T-cell (primary cell): ENCODE measurements around the gene MYO16. TPM values are rescaled to one million over a fixed set of nuclear protein-coding genes. Genes with fewer than 3 reads are reported as not detected.

ENCODE experiments used
- ATAC-seq, 4 experiments: fragments of 200-7000 bp in 3 of 4; fragments of 150-1000 bp in 1 of 4; cut with Tn5 transposase; replicated peaks in 1 of 4; 1 replicate in 3 of 4; 2 replicates in 1 of 4; pipeline ENCODE4 v1.10.0; 2021; ENCODE audit warnings: moderate library complexity in 3 of 4, mild to moderate bottlenecking in 2 of 4, moderate number of reproducible peaks in 1 of 4
- CTCF ChIA-PET, 2 donors: fragments of 300-600 bp; sonication (Branson Sonifier 250); formaldehyde crosslinking; loops; one replicate each; lab custom pipeline; 2022; ENCODE audit warnings: antibody characterized with exemption in 2 of 2; lab: Charles Lee
- POLR2A ChIA-PET, 2 donors: fragments of 300-600 bp; sonication (Branson Sonifier 250); formaldehyde crosslinking; loops; one replicate each; lab custom pipeline; 2022; ENCODE audit warnings: antibody characterized with exemption in 2 of 2; lab: Charles Lee
- DNase-seq, 35 experiments: peaks; one replicate each; pipeline versions ENCODE4 v3.0.0 to v3.0.0-alpha.2; 2013 to 2023
- H3K27ac ChIP-seq: one replicate; pipeline ENCODE4 v1.5.1; 2013; ENCODE audit warnings: low read length
- H3K27me3 ChIP-seq, 2 experiments: replicated peaks in 1 of 2; 1 replicate in 1 of 2; 2 replicates in 1 of 2; pipeline versions ENCODE4 v1.6.1 to v1.7.0; 2013; ENCODE audit warnings: low read length in 1 of 2, mixed read lengths in 1 of 2; ENCODE audit not compliant: control insufficient read depth in 2 of 2, insufficient read depth in 2 of 2; ENCODE audit errors: extremely low read depth in 1 of 2
- H3K36me3 ChIP-seq, 2 donors: 1 replicate in 1 of 2; 2 replicates in 1 of 2; pipeline versions ENCODE4 v1.6.1 to v1.7.0; 2013; ENCODE audit warnings: low read length in 1 of 2; ENCODE audit not compliant: control insufficient read depth in 2 of 2, insufficient read depth in 1 of 2; ENCODE audit errors: extremely low read depth in 1 of 2
- H3K4me1 ChIP-seq, 2 experiments: 1 replicate in 1 of 2; 2 replicates in 1 of 2; pipeline versions ENCODE4 v1.6.1 to v1.7.0; 2013; ENCODE audit warnings: low read length in 2 of 2, mixed read lengths in 1 of 2; ENCODE audit not compliant: insufficient read depth in 2 of 2, control insufficient read depth in 1 of 2; ENCODE audit errors: extremely low read depth in 1 of 2
- H3K4me3 ChIP-seq, 2 donors: 1 replicate in 1 of 2; 2 replicates in 1 of 2; pipeline versions ENCODE4 v1.5.1 to v1.7.0; 2013; ENCODE audit warnings: mild to moderate bottlenecking in 2 of 2, low read length in 1 of 2, moderate library complexity in 1 of 2; ENCODE audit not compliant: control insufficient read depth in 1 of 2; ENCODE audit errors: extremely low read depth in 1 of 2
- H3K9me3 ChIP-seq: 2 replicates; pipeline ENCODE4 v1.7.0; 2013
- H3K27ac Mint-ChIP-seq, 2 donors: one replicate each; pipeline ENCODE4 v1.8.0; 2020 to 2021; ENCODE audit warnings: mild to moderate bottlenecking in 2 of 2, mixed read lengths in 2 of 2
- H3K27me3 Mint-ChIP-seq, 2 donors: one replicate each; pipeline ENCODE4 v1.8.0; 2021 to 2022; ENCODE audit warnings: mixed read lengths in 2 of 2
- H3K36me3 Mint-ChIP-seq: one replicate; pipeline ENCODE4 v1.8.0; 2021; ENCODE audit warnings: mixed read lengths
- H3K4me1 Mint-ChIP-seq, 3 donors: one replicate each; pipeline ENCODE4 v1.8.0; 2020 to 2022; ENCODE audit warnings: mixed read lengths in 3 of 3, mild to moderate bottlenecking in 1 of 3
- H3K4me3 Mint-ChIP-seq, 3 donors: one replicate each; pipeline ENCODE4 v1.8.0; 2020 to 2022; ENCODE audit warnings: mild to moderate bottlenecking in 3 of 3, mixed read lengths in 3 of 3, moderate library complexity in 3 of 3
- H3K9me3 Mint-ChIP-seq, 3 donors: one replicate each; pipeline ENCODE4 v1.8.0; 2020 to 2022; ENCODE audit warnings: mixed read lengths in 3 of 3
- WGBS: methylation state at CpG from one replicate; pipeline ENCODE4 v1.1.5; 2013; ENCODE audit warnings: missing lambda C conversion rate; ENCODE audit not compliant: insufficient coverage; 5-methylcytosine and 5-hydroxymethylcytosine counted together
- total RNA-seq, 35 experiments: library from RNA in 6 of 35; stranded (reverse) in 6 of 35; fragments of 120-200 nt in 1 of 35; gene quantifications; one replicate each; pipeline versions ENCODE4 v1.2.1 to v1.2.4 and lab custom pipeline; 2013 to 2026

MYO16 gene
- total RNA-seq, 5 donors from 2014 or later (not counting 1 experiment from before 2014, with no cell fraction given), result 0.20 to 2.0 (median 1.1) TPM

GRCh38 chr13:108834193-108834592 is 204.8 kb downstream of the MYO16 start:
- no peak overlapping the region for H3K4me3 Mint-ChIP-seq
- Histone ChIP-seq H3K27ac (no peak overlapping the region), H3K36me3 (no peaks in the 10 kb centered on the region), H3K9me3 (no peaks in the 10 kb centered on the region), H3K4me3 (no peak overlapping the region), H3K4me1 (no peaks in the 10 kb centered on the region), H3K27me3 (no peaks in the 10 kb centered on the region)
- H3K9me3 Mint-ChIP-seq, result peaks cover 2 to 4% (median 3%) of the 10 kb centered on the region in 3 donors
- DNase-seq, result no peak
- WGBS, result no CpG with 5 or more reads among the region's 1 CpG
- H3K36me3 Mint-ChIP-seq, result no peaks in the 10 kb centered on the region
- no peak overlapping the region for H3K27ac Mint-ChIP-seq
- POLR2A ChIA-PET, result no interaction called here
- H3K4me1 Mint-ChIP-seq, result no peaks in the 10 kb centered on the region
- CTCF ChIA-PET, result interaction anchor here in 1 of 2 donors (0.6 kb wide), 1 partner anchor 8 kb away, joined by 3 read pairs; no protein-coding TSS in a partner anchor
- H3K27me3 Mint-ChIP-seq, result no peaks in the 10 kb centered on the region
- no peak for ATAC-seq

DNA sequence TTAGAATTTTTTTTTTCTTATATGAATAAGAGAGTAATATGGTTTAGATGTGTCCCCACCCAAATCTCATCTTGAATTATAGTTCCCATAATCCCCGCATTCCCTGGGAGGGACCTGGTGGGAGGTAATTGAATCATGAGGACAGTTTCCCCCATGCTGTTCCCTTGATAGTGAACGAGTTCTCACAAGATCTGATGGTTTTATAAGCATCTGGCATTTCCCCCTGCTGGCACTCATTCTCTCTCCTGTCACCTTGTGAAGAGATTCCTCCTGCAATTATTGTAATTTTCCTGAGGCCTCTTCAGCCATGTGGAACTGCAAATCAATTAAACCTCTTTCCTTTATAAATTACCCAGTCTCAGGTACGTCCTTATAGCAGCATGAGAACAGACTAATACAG is 205.7 kb downstream of the MYO16 start:
- ATAC-seq (no peak), DNase-seq (no peak)
- H3K9me3 ChIP-seq, result no peaks in the 10 kb centered on the region
- no peak overlapping the region for H3K27ac ChIP-seq
- Mint-ChIP-seq H3K27me3 (no peaks in the 10 kb centered on the region), H3K9me3 (no peaks in the 10 kb centered on the region), H3K4me3 (no peak overlapping the region), H3K4me1 (no peaks in the 10 kb centered on the region), H3K36me3 (no peaks in the 10 kb centered on the region), H3K27ac (no peak overlapping the region)
- 0% methylated on average over 1 of the region's 3 CpGs for WGBS
- ChIA-PET POLR2A (no interaction called here), CTCF (no interaction called here)
- H3K27me3 ChIP-seq, result no peaks in the 10 kb centered on the region
- no peaks in the 10 kb centered on the region for H3K4me1 ChIP-seq
- H3K36me3 ChIP-seq, result no peaks in the 10 kb centered on the region
- no peak overlapping the region for H3K4me3 ChIP-seq

DNA sequence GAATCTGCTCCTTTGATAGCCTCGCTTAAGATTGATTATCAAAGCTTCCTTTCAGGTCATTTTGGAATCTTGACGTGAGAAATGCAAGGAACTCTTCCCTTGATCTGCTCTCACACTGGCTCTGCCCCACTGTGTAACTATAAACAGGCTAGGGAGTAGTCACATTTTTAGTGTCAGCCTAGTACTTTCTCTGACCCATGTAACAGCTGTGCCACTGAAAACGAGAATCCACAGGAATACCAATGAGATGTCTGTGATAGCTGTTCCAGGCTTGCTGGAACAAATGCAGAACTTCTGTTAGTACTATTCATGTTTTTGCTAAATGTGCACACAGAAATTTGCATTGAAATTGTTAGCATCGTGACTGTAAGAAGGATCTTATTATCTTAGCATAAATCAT is 221.3 kb downstream of the MYO16 start:
- H3K27ac ChIP-seq, result no peak overlapping the region
- no peak overlapping the region for H3K4me3 ChIP-seq
- Mint-ChIP-seq H3K27ac (no peak overlapping the region), H3K4me1 (peaks cover 0 to 4% (median 4%) of the 10 kb centered on the region in 3 donors), H3K4me3 (no peak overlapping the region), H3K27me3 (peaks cover 6 to 30% of the 10 kb centered on the region in 2 donors), H3K36me3 (no peaks in the 10 kb centered on the region), H3K9me3 (no peaks in the 10 kb centered on the region)
- DNase-seq, result no peak
- no CpG with 5 or more reads among the region's 4 CpGs for WGBS
- ChIA-PET POLR2A (no interaction called here), CTCF (no interaction called here)
- ATAC-seq, result no peak
- no peaks in the 10 kb centered on the region for H3K4me1 ChIP-seq
- H3K9me3 ChIP-seq, result no peaks in the 10 kb centered on the region
- H3K36me3 ChIP-seq, result no peaks in the 10 kb centered on the region
- H3K27me3 ChIP-seq, result peaks cover 0 to 2% of the 10 kb centered on the region in 2 experiments

DNA sequence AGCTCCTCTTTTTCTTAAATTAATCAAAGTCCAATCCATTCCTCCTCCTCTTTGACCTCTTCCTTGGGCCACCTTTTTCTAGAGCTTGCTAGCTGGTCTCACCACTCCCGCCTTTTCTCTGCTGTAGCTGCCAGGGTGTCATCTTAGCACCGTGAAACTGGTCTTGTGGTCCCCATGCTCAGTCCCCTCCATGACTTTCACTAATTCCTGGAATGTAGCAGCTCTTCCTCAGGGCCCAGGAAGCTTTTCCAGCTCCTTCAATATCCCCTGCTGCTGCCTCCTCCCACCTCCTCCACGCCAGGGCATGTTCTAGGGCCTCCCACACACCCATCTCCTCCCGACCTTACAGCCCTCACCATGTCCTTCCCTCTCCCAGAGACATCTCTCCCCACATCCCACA is 222.2 kb downstream of the MYO16 start:
- H3K27ac ChIP-seq, result no peak overlapping the region
- no peaks in the 10 kb centered on the region for H3K9me3 Mint-ChIP-seq
- H3K27me3 Mint-ChIP-seq, result peaks cover 6 to 30% of the 10 kb centered on the region in 2 donors
- H3K4me3 ChIP-seq, result no peak overlapping the region
- DNase-seq (no peak), ATAC-seq (no peak)
- ChIA-PET POLR2A (no interaction called here), CTCF (no interaction called here)
- WGBS, result 46% methylated on average over 4 of the region's 4 CpGs
- H3K4me3 Mint-ChIP-seq, result no peak overlapping the region
- H3K36me3 ChIP-seq, result no peaks in the 10 kb centered on the region
- no peak overlapping the region for H3K27ac Mint-ChIP-seq
- peaks cover 0 to 2% of the 10 kb centered on the region in 2 experiments for H3K27me3 ChIP-seq
- no peaks in the 10 kb centered on the region for H3K36me3 Mint-ChIP-seq
- H3K9me3 ChIP-seq, result no peaks in the 10 kb centered on the region
- H3K4me1 Mint-ChIP-seq, result peaks cover 0 to 11% (median 6%) of the 10 kb centered on the region in 3 donors
- no peaks in the 10 kb centered on the region for H3K4me1 ChIP-seq

- ATAC-seq, result no peak
- WGBS, result 100% methylated on average over 2 of the region's 10 CpGs
- Histone ChIP-seq H3K4me3 (no peak overlapping the region), H3K27ac (no peak overlapping the region), H3K4me1 (no peaks in the 10 kb centered on the region), H3K9me3 (no peaks in the 10 kb centered on the region), H3K27me3 (peaks cover 0 to 2% of the 10 kb centered on the region in 2 experiments), H3K36me3 (no peaks in the 10 kb centered on the region)
- Mint-ChIP-seq H3K4me3 (no peak overlapping the region), H3K4me1 (peaks cover 0 to 12% (median 6%) of the 10 kb centered on the region in 3 donors), H3K36me3 (no peaks in the 10 kb centered on the region), H3K9me3 (no peaks in the 10 kb centered on the region), H3K27ac (no peak overlapping the region), H3K27me3 (peaks cover 6 to 31% of the 10 kb centered on the region in 2 donors)
- ChIA-PET CTCF (no interaction called here), POLR2A (interaction anchor here in 1 of 2 donors (1.0 kb wide), 1 partner anchor 69 kb away, joined by 3 read pairs; no protein-coding TSS in a partner anchor)
- DNase-seq, result no peak
Observed at GRCh38 chr13:108853031-108853430, 223.6 kb downstream of the MYO16 start.

- POLR2A ChIA-PET, result no interaction called here
- Mint-ChIP-seq H3K4me1 (peaks cover 0 to 12% (median 6%) of the 10 kb centered on the region in 3 donors), H3K27ac (no peak overlapping the region), H3K27me3 (peaks cover 0 to 22% of the 10 kb centered on the region in 2 donors), H3K4me3 (no peak overlapping the region), H3K36me3 (no peaks in the 10 kb centered on the region), H3K9me3 (no peaks in the 10 kb centered on the region)
- DNase-seq (no peak), ATAC-seq (no peak)
- WGBS, result 93% methylated on average over 3 of the region's 4 CpGs
- CTCF ChIA-PET, result no interaction called here
- H3K27me3 ChIP-seq, result peaks cover 0 to 2% of the 10 kb centered on the region in 2 experiments
- no peaks in the 10 kb centered on the region for H3K9me3 ChIP-seq
- no peak overlapping the region for H3K27ac ChIP-seq
- H3K4me3 ChIP-seq, result no peak overlapping the region
- no peaks in the 10 kb centered on the region for H3K4me1 ChIP-seq
- H3K36me3 ChIP-seq, result no peaks in the 10 kb centered on the region
Observed at GRCh38 chr13:108855737-108856387, 226.5 kb downstream of the MYO16 start.
